Endothelial cell of umbilical vein (primary cell): ENCODE measurements around the gene PAK5. TPM values are rescaled to one million over a fixed set of nuclear protein-coding genes. Genes with fewer than 3 reads are reported as not detected.

Experiments used
- BruUV-seq: library from RNA; stranded (reverse); fragments of 400-500 nt; replicated peaks from 2 replicates; lab custom pipeline; 2021; lab: Mats Ljungman, UMichigan
- CTCF ChIA-PET: fragments of 300-600, 350-600 bp; sonication (Branson Sonifier 250); formaldehyde crosslinking; loops from one replicate; lab custom pipeline; 2021; ENCODE audit warnings: antibody characterized with exemption, inconsistent platforms; lab: Charles Lee
- POLR2A ChIA-PET: fragments of 300-600, 350-600 bp; sonication (Branson Sonifier 250); formaldehyde crosslinking; loops from one replicate; lab custom pipeline; 2021; ENCODE audit warnings: antibody characterized with exemption, inconsistent platforms; lab: Charles Lee
- DNase-seq: peaks from one replicate; pipeline ENCODE4 v3.0.0-alpha.2; 2011; ENCODE audit warnings: low read depth, low spot score
- FAIRE-seq: peaks from 2 replicates; lab custom pipeline; 2011; peaks lifted over from hg19 to GRCh38; lab: Jason Lieb, UNC
- H2AFZ ChIP-seq: 2 replicates; pipeline ENCODE4 v1.6.0; 2012; ENCODE audit warnings: low read depth, low read length, control low read depth, inconsistent platforms
- H3K27ac ChIP-seq: 2 replicates; pipeline ENCODE4 v1.5.1; 2011; ENCODE audit warnings: low read depth, mild to moderate bottlenecking, control low read depth, low read length, moderate library complexity; ENCODE audit not compliant: insufficient read depth
- H3K27me3 ChIP-seq, 2 experiments: 2 replicates each; pipeline versions ENCODE4 v1.6.0 to v1.6.1; 2011; ENCODE audit warnings: low read length in 2 of 2, mixed read lengths in 1 of 2; ENCODE audit not compliant: control insufficient read depth in 2 of 2, insufficient read depth in 2 of 2
- H3K36me3 ChIP-seq, 2 experiments: 2 replicates in 1 of 2; 3 replicates in 1 of 2; pipeline ENCODE4 v1.5.1; 2011; ENCODE audit warnings: low read length in 2 of 2, mild to moderate bottlenecking in 1 of 2, moderate library complexity in 1 of 2; ENCODE audit not compliant: control insufficient read depth in 2 of 2, insufficient read depth in 2 of 2; ENCODE audit errors: extremely low read depth in 1 of 2
- H3K4me1 ChIP-seq: 3 replicates; pipeline ENCODE4 v1.5.1; 2011; ENCODE audit warnings: mild to moderate bottlenecking, low read length; ENCODE audit not compliant: control insufficient read depth, insufficient read depth; ENCODE audit errors: extremely low read depth
- H3K4me2 ChIP-seq: 2 replicates; pipeline ENCODE4 v1.6.1; 2011; ENCODE audit warnings: low read length, control low read depth, mixed read lengths; ENCODE audit not compliant: insufficient read depth
- H3K4me3 ChIP-seq, 3 experiments: fragments of 200-600 bp in 1 of 3; sonication (generic), shearing (Covaris generic) in 1 of 3; replicated peaks in 1 of 3; 2 replicates each; pipeline ENCODE4 v1.5.1; 2011 to 2016; ENCODE audit warnings: control low read depth in 3 of 3, low read length in 3 of 3, mild to moderate bottlenecking in 2 of 3, inconsistent platforms in 1 of 3, low read depth in 1 of 3, moderate library complexity in 1 of 3; ENCODE audit not compliant: insufficient read depth in 1 of 3
- H3K79me2 ChIP-seq: 2 replicates; pipeline ENCODE4 v1.6.0; 2012; ENCODE audit warnings: low read length, inconsistent platforms; ENCODE audit not compliant: control insufficient read depth, insufficient read depth
- H3K9ac ChIP-seq: replicated peaks from 2 replicates; pipeline ENCODE3; 2011; ENCODE audit warnings: low read length, control low read depth; ENCODE audit not compliant: insufficient read depth; ENCODE audit errors: extremely low read depth
- H3K9me1 ChIP-seq: replicated peaks from 3 replicates; pipeline ENCODE4 v1.6.0; 2011; ENCODE audit warnings: mild to moderate bottlenecking, low read length; ENCODE audit not compliant: control insufficient read depth, insufficient read depth; ENCODE audit errors: extremely low read depth
- H3K9me3 ChIP-seq: replicated peaks from 2 replicates; pipeline ENCODE4 v1.5.1; 2012; ENCODE audit warnings: low read length, inconsistent platforms; ENCODE audit not compliant: control insufficient read depth, insufficient read depth
- H4K20me1 ChIP-seq: replicated peaks from 2 replicates; pipeline ENCODE3; 2011; ENCODE audit warnings: mild to moderate bottlenecking, low read length; ENCODE audit not compliant: control insufficient read depth, insufficient read depth; ENCODE audit errors: extremely low read depth
- CTCF ChIP-seq, 2 donors: IDR thresholded peaks; 1 replicate in 1 of 2; 2 replicates in 1 of 2; pipeline ENCODE4 v1.5.1; 2011; ENCODE audit warnings: low read length in 2 of 2, mild to moderate bottlenecking in 2 of 2, moderate library complexity in 2 of 2, control low read depth in 1 of 2, inconsistent platforms in 1 of 2, low read depth in 1 of 2; ENCODE audit not compliant: insufficient read depth in 1 of 2; ENCODE audit errors: extremely low read depth in 1 of 2
- EZH2 ChIP-seq: IDR thresholded peaks from 2 replicates; pipeline ENCODE4 v1.6.1; 2012; ENCODE audit warnings: borderline replicate concordance, low read depth, mild to moderate bottlenecking, moderate library complexity, low read length, inconsistent platforms; ENCODE audit not compliant: severe bottlenecking
- FOS ChIP-seq: IDR thresholded peaks from 2 replicates; pipeline ENCODE4 v1.6.1; 2011; ENCODE audit warnings: mild to moderate bottlenecking, low read length, moderate library complexity, borderline replicate concordance; ENCODE audit not compliant: insufficient read depth
- GATA2 ChIP-seq: IDR thresholded peaks from 2 replicates; pipeline ENCODE4 v1.7.0; 2011; ENCODE audit warnings: low read depth, mild to moderate bottlenecking, moderate library complexity, mixed read lengths, low read length; ENCODE audit not compliant: insufficient read length, insufficient read depth
- JUN ChIP-seq: IDR thresholded peaks from 2 replicates; pipeline ENCODE4 v1.6.1; 2011; ENCODE audit warnings: borderline replicate concordance, low read depth; ENCODE audit not compliant: insufficient read length, insufficient read depth
- MAX ChIP-seq: IDR thresholded peaks from 2 replicates; pipeline ENCODE4 v1.6.1; 2011; ENCODE audit not compliant: insufficient read depth, insufficient read length
- MYC ChIP-seq: IDR thresholded peaks from one replicate; pipeline ENCODE4 v1.6.1; 2011; ENCODE audit warnings: mild to moderate bottlenecking, low read depth, low read length
- POLR2A ChIP-seq: IDR thresholded peaks from 2 replicates; pipeline ENCODE4 v1.6.1; 2012; ENCODE audit warnings: low read depth, mild to moderate bottlenecking, control low read depth, low read length
- POLR2AphosphoS5 ChIP-seq: IDR thresholded peaks from 2 replicates; pipeline ENCODE4 v1.6.1; 2012; ENCODE audit warnings: low read depth, mild to moderate bottlenecking, control low read depth, low read length, moderate library complexity; ENCODE audit not compliant: insufficient read depth
- dilution Hi-C: fragments of 300-500 bp; cut with MboI; formaldehyde crosslinking; loops from one replicate; pipeline ENCODE4 v1.15.0; 2019; ENCODE audit warnings: low sequenced_read_pairs; ENCODE audit not compliant: extremely low pct_ligation_motif_present
- intact Hi-C: fragments of 100-400 bp; cut with micrococcal nuclease; formaldehyde crosslinking; loops from one replicate; pipeline ENCODE4 v1.10.0; 2022
- polyA plus RNA-seq, 4 experiments: library from polyadenylated mRNA; depleted of rRNA in 3 of 4; stranded (reverse) in 3 of 4; unstranded in 1 of 4; fragments of >200 nt; gene quantifications; 2 replicates each; pipeline versions ENCODE4 v1.2.1 to v1.2.3, GENCODE V29; 2011 to 2012; ENCODE audit warnings: missing spikeins in 1 of 4
- total RNA-seq: library from RNA; stranded (reverse); gene quantifications from 2 replicates; pipeline ENCODE4 v1.2.3, GENCODE V29; 2021

The PAK5 gene
- total and polyA plus RNA-seq, 2 donors (not counting 3 experiments of a cell fraction or from before 2014, with no cell fraction given), result not detected

- TF ChIP-seq JUN (no peak), POLR2AphosphoS5 (no peak), EZH2 (no peak), POLR2A (no peak), CTCF (IDR thresholded peaks at IDR 0.05; ENCODE audit: extremely low read depth in 1 of 2, insufficient read depth in 1 of 2, low read depth in 1 of 2, low read length in 2 of 2) (no peak), MYC (no peak), MAX (no peak), GATA2 (no peak), FOS (no peak)
- Histone ChIP-seq H3K4me1 (no peaks in the 10 kb centered on the region), H3K27me3 (no peaks in the 10 kb centered on the region), H3K27ac (no peak overlapping the region), H3K9me1 (no peaks in the 10 kb centered on the region), H2AFZ (no peak overlapping the region), H3K9me3 (no peaks in the 10 kb centered on the region), H3K36me3 (no peaks in the 10 kb centered on the region), H3K9ac (no peak overlapping the region), H3K4me2 (no peak overlapping the region), H3K4me3 (no peak overlapping the region), H4K20me1 (no peaks in the 10 kb centered on the region), H3K79me2 (no peaks in the 10 kb centered on the region)
- ChIA-PET CTCF (interaction anchor here (1.7 kb wide), 2 partner anchors 27 to 175 kb away, joined by 5 read pairs; no protein-coding TSS in a partner anchor), POLR2A (no interaction called here)
- FAIRE-seq (no peak), DNase-seq (no peak)
- no TSS peak for BruUV-seq
- dilution Hi-C loops (no loop called here), intact Hi-C loops (no loop called here)
Observed at GRCh38 chr20:9583151-9583550, 255.7 kb downstream of the PAK5 start.
